ENCODE data around the gene ZBTB42.

Gene ZBTB42

GRCh38 chr14:104770072-104770579, 30.8 kb upstream of the ZBTB42 start:
- DNase-seq, result no peak

GRCh38 chr14:104770851-104771272, 30.0 kb upstream of the ZBTB42 start:
- DNase-seq, result no peak

DNA sequence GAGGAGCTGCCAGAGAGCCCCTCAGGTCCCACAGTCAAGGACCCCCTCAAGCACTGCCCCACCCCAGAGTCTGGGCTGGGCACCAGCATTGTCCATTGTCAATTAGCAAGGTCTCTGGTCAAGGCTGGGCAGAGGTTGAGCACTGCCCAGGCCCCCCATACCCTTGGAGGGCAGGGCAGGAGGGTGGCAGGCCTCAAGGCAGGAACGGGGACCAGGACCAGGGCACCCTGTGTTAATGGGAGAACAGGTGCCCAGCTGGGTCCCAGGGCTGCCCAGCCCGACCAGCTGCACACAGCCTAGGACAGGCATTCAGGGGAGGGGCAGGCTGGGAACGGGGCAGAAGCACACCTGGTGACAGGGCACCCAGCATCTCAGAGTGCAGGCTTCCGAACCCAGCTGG, 29.5 kb upstream of the ZBTB42 start:
- DNase-seq, result no peak

DNA sequence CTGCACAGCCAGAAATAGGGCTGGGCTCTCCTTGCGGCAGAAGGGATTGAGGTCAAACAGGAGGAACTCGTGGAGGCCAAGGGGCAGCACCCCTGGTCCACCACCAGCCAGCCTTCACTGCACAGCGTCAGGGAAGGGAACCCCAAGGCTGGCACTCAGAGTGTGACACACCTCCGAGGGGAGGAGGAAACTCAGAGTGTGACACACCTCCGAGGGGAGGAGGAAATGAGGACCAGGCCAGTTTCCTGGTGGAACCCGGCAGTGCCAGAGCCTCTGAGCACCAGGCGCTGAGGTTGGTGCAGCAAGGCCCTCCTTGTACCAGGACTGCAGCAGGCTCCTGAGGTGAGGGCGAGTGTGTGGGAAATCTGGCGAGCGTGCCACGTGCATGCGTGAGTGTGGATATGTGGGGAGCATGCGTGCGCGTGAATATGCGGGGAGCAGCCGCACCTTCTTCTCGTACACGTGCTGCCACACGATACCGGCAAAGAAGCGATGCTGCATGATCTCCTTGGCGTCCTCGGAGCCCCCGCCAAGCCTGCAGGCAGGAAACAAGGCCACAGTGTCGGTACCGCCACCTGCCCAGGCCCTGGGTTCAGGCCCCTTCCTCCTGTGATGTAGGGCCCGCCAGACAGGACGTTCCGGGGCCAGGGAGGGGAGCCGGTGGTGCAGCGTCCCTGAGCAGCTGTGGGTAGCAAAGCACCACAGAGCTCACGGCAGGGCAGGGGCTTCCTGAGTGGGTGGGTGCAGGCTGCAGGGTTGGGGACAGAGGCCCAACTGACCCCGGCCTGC, 28.8 kb upstream of the ZBTB42 start:
- no peak for DNase-seq

- DNase-seq, result no peak
These were observed 28.0 kb upstream of the ZBTB42 start for GRCh38 chr14:104772707-104773504.

DNA sequence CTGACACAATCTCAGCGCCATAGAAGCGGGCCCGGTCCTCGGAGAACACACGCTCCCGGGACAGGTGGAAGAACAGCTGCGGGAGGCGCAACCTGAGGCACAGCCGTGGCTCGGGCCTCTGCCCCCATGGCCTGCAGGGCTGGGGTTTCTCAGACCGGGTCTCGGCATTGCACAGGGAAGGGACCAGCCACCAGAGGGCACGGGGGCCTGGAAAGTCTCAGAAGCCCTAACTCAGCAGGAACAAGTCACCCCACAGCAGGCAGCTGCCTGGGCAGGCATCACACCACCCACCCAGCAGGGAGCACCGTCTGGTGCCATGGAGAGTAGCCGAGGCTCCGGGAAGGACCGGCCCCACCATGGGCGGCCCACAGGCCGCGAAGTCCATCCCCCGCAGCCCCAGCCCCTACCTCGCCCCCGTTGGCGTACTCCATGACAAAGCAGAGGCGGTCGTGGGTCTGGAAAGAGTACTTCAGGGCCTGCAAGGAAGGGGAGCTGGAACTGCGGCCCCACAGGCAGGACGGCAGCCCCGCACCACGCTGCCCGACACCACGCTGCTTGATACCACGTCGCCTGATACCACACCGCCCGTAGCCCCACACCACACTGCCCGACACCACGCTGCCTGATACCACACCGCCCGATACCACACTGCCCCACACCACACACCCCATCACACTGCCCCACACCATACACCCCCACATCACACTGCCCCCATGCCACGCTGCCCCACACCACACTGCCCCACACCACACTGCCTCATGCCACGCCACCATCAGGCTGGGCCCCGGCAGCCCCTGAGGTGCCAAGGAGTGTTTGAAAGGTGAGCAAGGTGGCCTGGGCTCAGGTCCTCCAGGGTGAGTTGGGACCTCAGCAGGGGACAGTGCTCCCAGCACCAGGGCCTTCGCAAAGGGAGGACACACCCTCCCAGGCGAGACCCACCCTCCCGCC, 27.1 kb upstream of the ZBTB42 start:
- no peak for DNase-seq

GRCh38 chr14:104774453-104775072, 26.3 kb upstream of the ZBTB42 start:
- DNase-seq, result no peak

DNA sequence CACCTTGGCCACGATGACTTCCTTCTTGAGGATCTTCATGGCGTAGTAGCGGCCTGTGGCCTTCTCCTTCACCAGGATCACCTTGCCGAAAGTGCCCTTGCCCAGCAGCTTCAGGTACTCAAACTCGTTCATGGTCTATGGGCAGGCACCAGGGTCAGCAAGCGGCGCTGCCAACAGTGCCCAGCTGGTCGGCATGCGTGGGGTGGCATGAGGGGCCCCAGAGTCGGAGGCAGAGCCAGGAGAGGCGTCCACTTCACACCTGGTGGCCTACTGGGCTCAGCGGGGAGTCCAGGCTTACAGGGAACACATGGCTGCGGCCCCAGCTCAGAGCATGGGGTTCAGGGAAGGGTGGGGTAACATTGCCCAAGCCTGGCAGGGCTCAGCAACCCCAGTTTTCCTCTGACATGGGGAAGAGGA, 25.8 kb upstream of the ZBTB42 start:
- DNase-seq, result no peak

DNA sequence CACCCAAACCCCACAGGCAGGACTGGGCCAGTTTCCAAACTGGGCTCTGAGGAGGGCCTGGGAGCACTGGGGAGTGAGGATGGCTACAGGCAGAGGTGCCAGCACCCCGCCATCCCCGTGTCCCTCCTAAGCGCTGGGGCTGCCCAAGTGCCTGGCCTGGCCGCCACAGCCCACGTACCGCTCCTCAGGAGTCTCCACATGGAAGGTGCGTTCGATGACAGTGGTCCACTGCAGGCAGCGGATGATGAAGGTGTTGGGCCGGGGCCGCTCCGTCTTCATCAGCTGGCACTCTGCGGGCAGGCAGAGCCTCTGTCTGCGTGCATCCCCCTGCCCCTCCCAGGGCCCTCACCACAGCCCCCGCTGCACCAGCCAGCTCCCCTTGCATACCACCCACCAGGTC, 24.4 kb upstream of the ZBTB42 start:
- DNase-seq, result no peak

DNA sequence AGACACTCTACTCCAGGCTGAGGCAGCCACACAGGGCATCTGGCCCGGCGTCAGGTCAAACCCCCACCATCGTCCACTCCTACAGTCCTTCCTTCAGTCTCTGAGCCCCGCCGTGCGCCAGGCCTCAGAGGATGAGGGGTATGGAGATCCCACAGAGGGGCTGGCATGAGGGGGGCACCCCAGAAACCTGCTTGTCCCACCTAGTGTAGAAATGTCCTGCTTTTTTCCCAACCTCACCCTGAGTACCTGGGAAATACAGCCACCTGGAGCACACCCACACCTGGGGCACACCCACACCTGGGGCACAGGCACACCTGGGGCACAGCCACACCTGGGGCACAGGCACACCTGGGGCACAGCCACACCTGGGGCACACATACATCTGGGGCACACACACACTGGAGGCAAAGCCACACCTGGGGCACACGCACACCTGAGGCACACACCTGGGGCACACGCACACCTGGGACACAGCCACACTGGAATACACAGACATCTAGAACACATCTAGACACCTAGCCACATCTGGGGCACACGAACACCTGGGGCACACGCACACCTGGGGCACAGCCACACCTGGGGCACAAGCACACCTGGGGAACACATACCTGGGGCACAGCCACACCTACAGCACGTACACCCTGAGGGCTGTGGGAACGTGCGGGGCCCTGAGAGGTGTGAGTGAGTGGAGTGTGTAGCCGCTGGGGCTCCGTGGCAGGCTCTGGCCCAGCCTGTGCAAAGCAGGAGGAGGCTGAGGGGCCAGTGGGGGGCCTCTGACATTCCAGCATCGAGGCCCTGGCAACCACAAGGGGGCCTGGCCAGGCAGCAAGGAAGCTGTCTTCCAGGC, 23.7 kb upstream of the ZBTB42 start:
- DNase-seq, result no peak

DNA sequence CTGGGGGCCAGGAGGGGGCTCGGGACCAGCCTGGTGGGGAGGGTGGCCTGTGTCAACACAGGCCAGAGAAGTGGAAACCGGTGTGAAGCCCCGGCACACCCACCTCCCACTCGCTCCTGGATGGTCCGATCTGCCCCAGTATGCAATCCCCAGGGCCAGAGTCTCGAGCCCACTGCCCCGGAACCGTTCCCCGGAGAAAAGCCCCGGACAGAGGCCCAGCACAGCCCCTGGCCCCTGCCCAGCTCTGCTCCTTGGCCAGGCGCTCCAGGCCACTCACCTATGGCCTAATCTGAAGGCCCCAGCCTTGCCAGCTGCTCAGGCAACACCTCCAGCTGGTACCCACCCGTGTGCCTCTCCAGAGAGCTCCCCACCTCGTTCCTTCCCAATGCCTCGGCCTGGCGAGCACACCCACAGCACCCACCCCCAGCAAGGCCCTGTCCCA, 23.1 kb upstream of the ZBTB42 start:
- DNase-seq, result no peak

DNA sequence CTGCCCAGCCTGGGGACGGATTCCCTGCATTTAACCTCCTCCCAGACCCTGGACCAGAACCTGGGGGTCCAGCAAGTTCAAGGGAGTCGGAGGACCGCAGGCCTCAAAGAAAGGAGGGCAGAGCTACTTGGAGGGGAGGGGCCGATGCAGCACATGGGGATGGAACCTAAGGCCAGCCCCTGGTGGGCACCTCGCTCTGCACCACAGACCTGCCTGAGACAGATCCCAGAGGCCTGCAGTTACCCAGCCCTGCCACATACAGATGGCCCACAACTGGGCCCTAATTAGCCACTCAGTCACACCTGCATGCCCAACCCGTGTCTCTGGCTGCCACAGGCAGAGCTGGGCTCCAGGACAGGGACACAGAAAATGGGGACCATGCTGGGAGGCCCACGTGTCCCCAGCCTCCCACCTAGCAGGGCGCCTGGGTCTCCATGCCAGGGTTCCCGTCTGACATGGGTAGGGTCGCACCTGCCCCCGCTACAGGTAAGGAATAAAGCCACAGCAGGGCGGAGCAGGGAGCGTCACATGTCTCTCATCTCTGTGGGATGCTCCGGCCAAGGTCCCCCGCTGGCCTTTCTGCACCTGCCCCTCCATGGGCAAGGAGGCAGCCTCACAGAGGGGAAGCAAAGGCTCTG, 22.1 kb upstream of the ZBTB42 start:
- no peak for DNase-seq

DNA sequence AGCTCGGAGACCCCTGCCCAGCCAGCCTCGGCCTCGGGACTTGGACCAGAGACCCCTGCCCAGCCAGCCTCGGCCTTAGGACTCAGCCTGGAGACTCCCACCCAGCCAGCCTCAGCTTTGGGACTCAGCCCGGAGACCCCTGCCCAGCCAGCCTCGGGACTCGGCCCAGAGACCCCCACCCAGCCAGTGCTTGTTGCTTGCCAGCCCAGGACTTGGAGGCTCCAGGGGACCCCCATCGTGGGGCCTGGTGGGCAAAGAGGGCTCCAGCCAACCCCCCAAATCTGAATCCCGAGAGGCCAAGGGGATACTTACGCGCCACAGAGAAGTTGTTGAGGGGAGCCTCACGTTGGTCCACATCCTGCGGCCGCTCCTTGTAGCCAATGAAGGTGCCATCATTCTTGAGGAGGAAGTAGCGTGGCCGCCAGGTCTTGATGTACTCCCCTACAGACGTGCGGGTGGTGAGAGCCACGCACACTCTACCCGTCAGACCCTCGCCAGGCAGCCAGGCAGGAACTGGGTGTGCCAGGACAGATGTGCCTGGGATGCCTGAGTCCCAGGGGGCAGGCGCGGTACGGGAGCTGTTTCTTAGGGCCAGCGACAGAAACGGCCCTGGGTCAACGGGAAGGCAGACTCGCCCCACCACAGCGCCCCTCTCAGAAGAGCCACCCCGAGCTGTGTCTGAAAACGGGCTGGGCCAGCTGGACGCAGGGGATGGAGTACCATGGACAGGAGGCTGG, 21.0 kb upstream of the ZBTB42 start:
- DNase-seq, result no peak

- no peak for DNase-seq
These were observed 20.3 kb upstream of the ZBTB42 start for GRCh38 chr14:104780513-104781030.

GRCh38 chr14:104781271-104782077, 19.4 kb upstream of the ZBTB42 start:
- no peak for DNase-seq

DNA sequence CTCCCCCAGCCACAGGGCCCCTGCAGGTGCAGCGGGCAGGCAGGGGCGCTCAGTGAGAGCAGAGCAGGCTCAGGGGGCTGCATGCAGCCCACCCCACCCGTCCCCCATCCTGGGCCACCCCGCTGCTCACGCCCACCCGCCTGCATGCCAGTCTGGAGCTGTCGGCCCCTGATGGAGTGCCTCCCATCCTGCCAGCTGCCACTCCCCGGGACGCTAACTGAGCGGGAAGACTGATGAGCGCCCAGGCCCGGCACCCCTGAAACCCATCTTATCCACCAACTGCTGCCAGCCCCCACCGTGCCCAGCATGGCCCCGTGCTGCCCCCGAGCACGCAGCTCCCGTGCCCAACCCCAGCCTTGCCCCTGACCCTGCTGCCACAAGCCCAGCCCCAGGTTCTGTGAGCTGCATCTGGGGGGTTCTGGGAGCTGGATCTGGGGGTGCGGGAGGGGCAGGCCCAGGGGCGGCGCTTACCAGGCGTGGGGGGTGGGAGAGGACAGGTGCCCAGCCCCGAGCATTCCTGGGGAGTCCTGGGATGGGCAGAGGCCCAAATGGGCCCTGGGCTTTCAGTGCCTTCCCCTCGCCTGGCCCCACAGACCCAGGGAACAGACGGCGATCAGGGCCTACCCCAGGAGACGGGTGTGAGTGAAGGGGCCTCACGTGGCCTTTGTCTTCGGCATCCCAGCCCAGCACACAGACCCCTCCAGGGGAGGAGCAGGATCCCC, 18.7 kb upstream of the ZBTB42 start:
- no peak for DNase-seq

DNA sequence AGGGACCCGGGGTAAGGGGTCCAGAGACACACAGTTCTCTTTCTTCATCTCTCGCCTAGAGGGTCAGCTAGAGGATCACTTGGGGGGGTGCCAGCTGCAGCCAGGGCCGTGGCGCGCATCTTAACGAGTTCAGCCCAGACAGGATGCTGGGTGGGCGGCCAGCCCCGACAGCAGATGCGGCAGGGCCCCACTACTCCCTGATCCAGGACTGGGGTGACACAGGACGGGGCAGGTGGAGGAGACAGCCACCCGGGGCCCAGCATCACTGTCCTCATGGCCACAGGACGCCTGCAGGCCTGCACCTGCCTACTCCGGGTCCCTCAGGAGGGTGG, 18.1 kb upstream of the ZBTB42 start:
- DNase-seq, result no peak

GRCh38 chr14:104783484-104784217, 17.2 kb upstream of the ZBTB42 start:
- DNase-seq, result no peak

All from CD4-positive, alpha-beta T cell treated with Interleukin-12 subunit alpha and Interleukin-12 subunit beta, for 1 hour (primary cell).